GM19193 (cell line): ENCODE data around the gene PDGFB.

Source experiments
- POLR2A ChIP-seq: IDR thresholded peaks from 4 replicates; pipeline ENCODE4 v1.6.1; 2011; ENCODE audit not compliant: insufficient read depth, insufficient read length; ENCODE audit errors: extremely low read depth

PDGFB gene

GRCh38 chr22:39241794-39242594 lies 2.8 kb downstream of the PDGFB start:
- TF ChIP-seq POLR2A, result no peak

- peak; percentile 19 for TF ChIP-seq POLR2A
Measured at GRCh38 chr22:39240831-39241793, 3.7 kb downstream of the PDGFB start.

GRCh38 chr22:39239561-39240423 lies 5.0 kb downstream of the PDGFB start:
- TF ChIP-seq POLR2A, result no peak

DNA sequence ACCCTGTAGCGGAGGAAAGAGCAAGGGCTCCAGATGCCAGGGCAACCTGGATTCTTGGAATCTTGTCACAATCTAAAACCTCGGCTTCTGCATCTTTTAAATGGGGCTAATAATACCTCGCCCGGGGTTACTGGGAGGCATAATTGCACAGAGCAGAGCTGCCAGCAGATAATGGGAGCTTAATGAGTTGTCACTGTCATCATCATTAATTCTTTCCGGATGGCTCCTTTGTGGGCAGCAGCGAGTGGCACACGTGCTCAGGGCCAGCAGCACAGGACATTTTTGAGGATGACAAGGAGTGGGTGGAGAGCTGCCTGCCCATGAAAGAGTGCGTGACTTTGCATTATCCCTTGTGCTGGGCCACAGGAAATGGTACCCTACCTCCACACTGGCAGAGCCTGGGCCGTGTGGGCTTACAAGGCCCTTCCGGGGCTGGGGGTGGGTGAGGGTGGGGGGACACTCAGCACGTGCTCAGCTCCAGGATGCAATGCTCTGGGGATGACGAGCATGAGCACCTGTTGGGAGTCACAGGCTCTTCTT lies 5.7 kb downstream of the PDGFB start:
- no peak for TF ChIP-seq POLR2A

GRCh38 chr22:39238561-39238960 lies 6.2 kb downstream of the PDGFB start:
- TF ChIP-seq POLR2A, result no peak

GRCh38 chr22:39238101-39238466 lies 6.7 kb downstream of the PDGFB start:
- no peak for TF ChIP-seq POLR2A

DNA sequence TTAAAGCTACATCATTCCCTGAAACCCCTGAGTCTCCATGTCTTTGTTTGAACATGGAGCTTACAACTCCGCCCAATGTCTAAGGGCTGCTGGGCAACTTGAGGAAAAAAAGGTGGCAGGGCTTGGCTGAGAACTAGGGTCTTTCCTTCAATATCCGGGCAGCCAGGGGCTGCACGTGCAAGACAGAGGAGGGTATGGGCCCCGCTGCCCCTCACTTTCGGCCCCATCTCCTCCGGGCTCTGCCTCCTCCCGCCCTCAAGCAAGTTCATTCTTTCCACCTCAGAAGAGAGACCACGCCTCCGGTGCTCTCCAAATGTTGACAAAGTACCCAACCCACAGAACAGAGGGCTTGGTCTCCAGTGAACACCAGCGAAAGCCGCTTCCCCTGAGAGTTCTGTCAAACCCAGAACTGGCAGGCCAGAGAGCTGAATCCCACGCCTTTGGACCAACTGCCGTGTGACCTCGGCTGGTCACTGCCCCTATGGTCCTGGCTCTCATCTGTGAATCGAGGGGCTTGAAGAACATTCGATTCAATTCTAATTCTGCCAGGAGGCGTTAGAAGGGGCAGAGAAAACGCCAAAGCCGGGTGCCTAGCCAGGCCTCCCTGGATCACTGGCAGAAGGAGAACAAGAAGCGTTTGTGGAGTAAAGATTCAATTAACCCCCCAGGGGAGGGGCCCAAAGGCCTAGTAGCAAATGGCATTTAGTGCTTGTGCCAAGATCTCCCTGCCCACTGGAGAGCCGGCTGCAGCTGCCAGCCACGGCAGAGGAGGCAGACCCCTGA lies 7.3 kb downstream of the PDGFB start:
- no peak for TF ChIP-seq POLR2A

DNA sequence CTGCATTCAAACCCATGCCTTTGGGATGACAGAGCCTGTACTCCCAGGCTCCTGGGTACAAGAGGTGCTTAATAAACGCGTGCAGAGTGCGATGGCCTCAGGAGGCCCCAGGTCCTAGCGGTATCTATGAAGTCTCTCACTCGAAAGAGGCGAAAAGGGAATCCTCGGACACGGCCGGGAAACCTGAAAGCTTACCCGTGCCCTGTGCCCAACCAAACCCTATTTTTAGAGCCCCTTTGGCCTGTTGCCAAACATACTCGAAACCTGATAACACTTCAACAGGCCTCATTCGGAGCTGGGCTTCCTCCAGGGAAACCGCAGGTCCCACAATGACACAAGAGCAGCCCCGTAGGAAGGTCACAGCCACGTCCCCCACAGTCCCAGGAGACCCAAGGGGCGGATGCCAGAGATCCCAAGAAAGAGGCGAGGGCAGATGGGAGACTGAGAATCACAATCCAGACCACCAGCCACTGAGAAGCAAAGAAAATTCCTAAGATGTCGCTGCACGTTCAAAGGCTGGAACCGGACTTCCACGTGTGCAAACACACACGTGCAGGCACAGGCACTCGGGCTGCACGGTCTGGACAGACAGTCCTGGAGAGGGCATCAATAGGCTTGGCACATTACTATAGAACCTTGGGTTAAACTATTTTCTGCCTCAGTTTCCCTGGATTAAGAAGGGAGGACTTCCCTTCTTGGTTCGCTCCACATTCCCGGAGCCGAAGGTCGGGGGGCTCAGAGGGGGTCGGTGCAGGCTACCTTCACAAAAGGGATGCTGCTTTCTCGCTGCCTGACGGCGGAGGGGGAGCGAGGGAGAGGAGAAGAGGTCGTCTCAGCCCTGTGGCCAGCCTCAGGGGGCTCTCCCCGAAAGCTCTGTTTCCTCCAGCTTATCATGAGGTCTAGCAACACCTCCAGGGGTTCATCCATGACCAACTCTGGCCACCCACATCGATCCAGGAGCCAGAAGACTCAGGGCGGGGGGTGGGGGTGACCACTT lies 8.2 kb downstream of the PDGFB start:
- TF ChIP-seq POLR2A, result no peak

GRCh38 chr22:39234867-39235687 lies 9.7 kb downstream of the PDGFB start:
- TF ChIP-seq POLR2A, result no peak

DNA sequence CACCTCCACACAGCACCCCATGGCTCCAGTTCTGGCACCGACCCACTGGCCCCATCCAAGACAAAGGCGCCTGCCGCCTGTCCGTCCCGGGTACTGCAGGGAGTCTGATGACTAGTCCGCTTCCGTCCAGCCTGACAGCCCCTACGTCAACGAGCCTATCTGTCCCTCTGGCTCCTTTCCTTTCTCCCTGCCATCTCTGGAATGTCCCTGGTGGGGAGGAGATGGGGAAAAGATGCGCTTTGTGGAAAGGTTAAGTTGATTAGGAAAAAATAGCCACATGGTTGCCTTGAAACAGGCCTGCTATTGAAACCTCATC lies 10.4 kb downstream of the PDGFB start:
- no peak for TF ChIP-seq POLR2A

GRCh38 chr22:39233710-39234471 lies 10.9 kb downstream of the PDGFB start:
- TF ChIP-seq POLR2A, result no peak
